Esophagus muscularis mucosa (tissue), 3 donors: ENCODE results near the gene C16orf82.

Experiments used
- CTCF ChIP-seq, 3 experiments: fragments of 200-600 bp in 2 of 3; fragments of 450-650 bp in 1 of 3; sonication (generic) in 2 of 3; IDR thresholded peaks; one replicate each; pipeline ENCODE4 v1.5.1; 2017 to 2019; ENCODE audit warnings: antibody characterized with exemption in 3 of 3, mild to moderate bottlenecking in 2 of 3, moderate library complexity in 1 of 3
- EP300 ChIP-seq: sonication (generic); formaldehyde crosslinking; IDR thresholded peaks from one replicate; pipeline ENCODE4 v1.6.1; 2017; ENCODE audit warnings: antibody characterized with exemption

GRCh38 chr16:27106305-27106704, 39.6 kb downstream of the C16orf82 start:
- no peak for TF ChIP-seq CTCF (IDR thresholded peaks at IDR 0.05)
- no peak for TF ChIP-seq EP300
